ENCODE measurements around the gene DNAJC8.

The DNAJC8 gene

GRCh38 chr1:28279721-28280120 is 46.9 kb upstream of the DNAJC8 start:
- no peak overlapping the region for H3K27ac ChIP-seq (ENCODE audit: poor library complexity, severe bottlenecking)
- TF ChIP-seq, protein P1, sequence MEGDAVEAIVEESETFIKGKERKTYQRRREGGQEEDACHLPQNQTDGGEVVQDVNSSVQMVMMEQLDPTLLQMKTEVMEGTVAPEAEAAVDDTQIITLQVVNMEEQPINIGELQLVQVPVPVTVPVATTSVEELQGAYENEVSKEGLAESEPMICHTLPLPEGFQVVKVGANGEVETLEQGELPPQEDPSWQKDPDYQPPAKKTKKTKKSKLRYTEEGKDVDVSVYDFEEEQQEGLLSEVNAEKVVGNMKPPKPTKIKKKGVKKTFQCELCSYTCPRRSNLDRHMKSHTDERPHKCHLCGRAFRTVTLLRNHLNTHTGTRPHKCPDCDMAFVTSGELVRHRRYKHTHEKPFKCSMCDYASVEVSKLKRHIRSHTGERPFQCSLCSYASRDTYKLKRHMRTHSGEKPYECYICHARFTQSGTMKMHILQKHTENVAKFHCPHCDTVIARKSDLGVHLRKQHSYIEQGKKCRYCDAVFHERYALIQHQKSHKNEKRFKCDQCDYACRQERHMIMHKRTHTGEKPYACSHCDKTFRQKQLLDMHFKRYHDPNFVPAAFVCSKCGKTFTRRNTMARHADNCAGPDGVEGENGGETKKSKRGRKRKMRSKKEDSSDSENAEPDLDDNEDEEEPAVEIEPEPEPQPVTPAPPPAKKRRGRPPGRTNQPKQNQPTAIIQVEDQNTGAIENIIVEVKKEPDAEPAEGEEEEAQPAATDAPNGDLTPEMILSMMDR (IDR thresholded peaks at IDR 0.05; ENCODE audit: poor library complexity, severe bottlenecking), result no peak
- DNase-seq (ENCODE audit: low spot score) (no peak), ATAC-seq (ENCODE audit: low read depth) (no peak)
- peaks cover 70% of the 10 kb centered on the region for H3K36me3 ChIP-seq (ENCODE audit: low read depth)
- H3K9me3 ChIP-seq (ENCODE audit: severe bottlenecking), result no peaks in the 10 kb centered on the region
- H3K4me3 ChIP-seq (ENCODE audit: severe bottlenecking), result no peak overlapping the region
- no peaks in the 10 kb centered on the region for H3K4me1 ChIP-seq (ENCODE audit: insufficient read depth, poor library complexity, severe bottlenecking)
- no peaks in the 10 kb centered on the region for H3K27me3 ChIP-seq (ENCODE audit: insufficient read depth, poor library complexity, severe bottlenecking)

- DNase-seq (ENCODE audit: low spot score) (no peak), ATAC-seq (ENCODE audit: low read depth) (no peak)
- Histone ChIP-seq H3K4me1 (ENCODE audit: insufficient read depth, poor library complexity, severe bottlenecking) (no peaks in the 10 kb centered on the region), H3K36me3 (ENCODE audit: low read depth) (peaks cover 80% of the 10 kb centered on the region), H3K9me3 (ENCODE audit: severe bottlenecking) (no peaks in the 10 kb centered on the region), H3K27me3 (ENCODE audit: insufficient read depth, poor library complexity, severe bottlenecking) (no peaks in the 10 kb centered on the region), H3K4me3 (ENCODE audit: severe bottlenecking) (no peak overlapping the region), H3K27ac (ENCODE audit: poor library complexity, severe bottlenecking) (no peak overlapping the region)
- TF ChIP-seq, protein P1 (IDR thresholded peaks at IDR 0.05; ENCODE audit: poor library complexity, severe bottlenecking), result no peak
Measured at GRCh38 chr1:28278763-28279162, 45.9 kb upstream of the DNAJC8 start.

DNA sequence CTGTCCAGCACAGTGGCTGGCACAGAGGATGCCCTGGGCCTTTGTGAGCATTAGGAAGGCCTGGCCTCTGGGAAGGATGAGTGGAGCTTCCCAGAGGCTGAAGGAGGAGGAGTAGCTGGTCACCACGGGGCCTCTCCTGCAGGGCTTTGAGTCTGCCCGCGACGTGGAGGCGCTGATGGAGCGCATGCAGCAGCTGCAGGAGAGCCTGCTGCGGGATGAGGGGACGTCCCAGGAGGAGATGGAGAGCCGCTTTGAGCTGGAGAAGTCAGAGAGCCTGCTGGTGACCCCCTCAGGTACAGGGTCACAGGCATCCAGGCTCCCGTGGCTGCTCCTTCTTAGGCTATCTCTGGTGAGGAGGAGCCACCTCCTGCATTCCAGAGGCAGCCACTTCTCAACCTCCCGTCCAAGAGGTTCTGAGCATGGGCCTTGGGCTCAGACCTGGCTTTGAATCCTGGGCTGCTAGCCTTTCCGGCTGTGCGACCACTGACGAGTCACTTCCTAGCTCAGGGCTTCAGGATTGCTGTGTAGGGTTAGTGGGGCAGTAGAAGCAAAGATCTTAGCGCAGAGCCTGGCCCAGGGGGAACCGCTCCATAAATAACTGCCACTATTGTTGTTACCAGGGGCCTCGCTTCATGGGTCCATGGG is 40.5 kb upstream of the DNAJC8 start:
- TF ChIP-seq, protein P1 (IDR thresholded peaks at IDR 0.05; ENCODE audit: poor library complexity, severe bottlenecking), result no peak
- ATAC-seq (ENCODE audit: low read depth), result no peak
- Histone ChIP-seq H3K27ac (ENCODE audit: poor library complexity, severe bottlenecking) (no peak overlapping the region), H3K9me3 (ENCODE audit: severe bottlenecking) (no peaks in the 10 kb centered on the region), H3K4me3 (ENCODE audit: severe bottlenecking) (no peak overlapping the region), H3K27me3 (ENCODE audit: insufficient read depth, poor library complexity, severe bottlenecking) (no peaks in the 10 kb centered on the region), H3K4me1 (ENCODE audit: insufficient read depth, poor library complexity, severe bottlenecking) (no peaks in the 10 kb centered on the region), H3K36me3 (ENCODE audit: low read depth) (peaks cover 98% of the 10 kb centered on the region)
- DNase-seq (ENCODE audit: low spot score), result no peak

DNA sequence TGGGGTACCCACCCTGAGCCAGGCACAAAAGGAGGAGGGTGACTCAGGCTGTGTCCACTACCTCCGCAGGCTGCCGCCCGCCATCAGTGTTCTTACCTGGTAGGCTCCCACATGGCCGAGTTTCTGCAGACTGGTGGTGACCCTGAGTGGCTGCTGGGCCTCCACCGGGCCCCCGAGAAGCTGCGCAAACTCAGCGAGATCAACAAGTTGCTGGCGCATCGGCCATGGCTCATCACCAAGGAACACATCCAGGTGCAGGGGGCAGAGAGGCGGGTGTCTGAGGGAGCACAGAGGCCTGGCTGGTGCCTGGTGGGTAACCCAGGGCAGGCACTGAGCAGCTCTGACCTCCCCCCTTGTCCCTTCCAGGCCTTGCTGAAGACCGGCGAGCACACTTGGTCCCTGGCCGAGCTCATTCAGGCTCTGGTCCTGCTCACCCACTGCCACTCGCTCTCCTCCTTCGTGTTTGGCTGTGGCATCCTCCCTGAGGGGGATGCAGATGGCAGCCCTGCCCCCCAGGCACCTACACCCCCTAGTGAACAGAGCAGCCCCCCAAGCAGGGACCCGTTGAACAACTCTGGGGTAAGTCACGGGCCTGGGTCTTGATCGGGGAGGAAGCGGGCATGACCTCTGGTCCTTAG is 39.5 kb upstream of the DNAJC8 start:
- ATAC-seq (ENCODE audit: low read depth) (no peak), DNase-seq (ENCODE audit: low spot score) (no peak)
- Histone ChIP-seq H3K27ac (ENCODE audit: poor library complexity, severe bottlenecking) (no peak overlapping the region), H3K36me3 (ENCODE audit: low read depth) (peaks cover 91% of the 10 kb centered on the region), H3K4me1 (ENCODE audit: insufficient read depth, poor library complexity, severe bottlenecking) (no peaks in the 10 kb centered on the region), H3K4me3 (ENCODE audit: severe bottlenecking) (no peak overlapping the region), H3K9me3 (ENCODE audit: severe bottlenecking) (no peaks in the 10 kb centered on the region), H3K27me3 (ENCODE audit: insufficient read depth, poor library complexity, severe bottlenecking) (no peaks in the 10 kb centered on the region)
- TF ChIP-seq, protein P1 (IDR thresholded peaks at IDR 0.05; ENCODE audit: poor library complexity, severe bottlenecking), result no peak

GRCh38 chr1:28269529-28269928 is 36.7 kb upstream of the DNAJC8 start:
- no peak for ATAC-seq (ENCODE audit: low read depth)
- H3K36me3 ChIP-seq (ENCODE audit: low read depth), result peaks cover 79% of the 10 kb centered on the region
- H3K27ac ChIP-seq (ENCODE audit: poor library complexity, severe bottlenecking), result no peak overlapping the region

More at GRCh38 chr1:28269529-28269928, 36.7 kb upstream of the DNAJC8 start:
- Histone ChIP-seq H3K4me3 (ENCODE audit: severe bottlenecking) (no peak overlapping the region), H3K27me3 (ENCODE audit: insufficient read depth, poor library complexity, severe bottlenecking) (no peaks in the 10 kb centered on the region), H3K4me1 (ENCODE audit: insufficient read depth, poor library complexity, severe bottlenecking) (no peaks in the 10 kb centered on the region), H3K9me3 (ENCODE audit: severe bottlenecking) (no peaks in the 10 kb centered on the region)
- TF ChIP-seq, protein P1 (IDR thresholded peaks at IDR 0.05; ENCODE audit: poor library complexity, severe bottlenecking), result no peak
- no peak for DNase-seq (ENCODE audit: low spot score)
